ENCODE results near the gene FTSJ3.
"Not testable (repeated sequence)": the region's sequence is repeated elsewhere in the genome, so short reads cannot be mapped to it uniquely, and the experiment has no call there.

Gene FTSJ3, protein sequence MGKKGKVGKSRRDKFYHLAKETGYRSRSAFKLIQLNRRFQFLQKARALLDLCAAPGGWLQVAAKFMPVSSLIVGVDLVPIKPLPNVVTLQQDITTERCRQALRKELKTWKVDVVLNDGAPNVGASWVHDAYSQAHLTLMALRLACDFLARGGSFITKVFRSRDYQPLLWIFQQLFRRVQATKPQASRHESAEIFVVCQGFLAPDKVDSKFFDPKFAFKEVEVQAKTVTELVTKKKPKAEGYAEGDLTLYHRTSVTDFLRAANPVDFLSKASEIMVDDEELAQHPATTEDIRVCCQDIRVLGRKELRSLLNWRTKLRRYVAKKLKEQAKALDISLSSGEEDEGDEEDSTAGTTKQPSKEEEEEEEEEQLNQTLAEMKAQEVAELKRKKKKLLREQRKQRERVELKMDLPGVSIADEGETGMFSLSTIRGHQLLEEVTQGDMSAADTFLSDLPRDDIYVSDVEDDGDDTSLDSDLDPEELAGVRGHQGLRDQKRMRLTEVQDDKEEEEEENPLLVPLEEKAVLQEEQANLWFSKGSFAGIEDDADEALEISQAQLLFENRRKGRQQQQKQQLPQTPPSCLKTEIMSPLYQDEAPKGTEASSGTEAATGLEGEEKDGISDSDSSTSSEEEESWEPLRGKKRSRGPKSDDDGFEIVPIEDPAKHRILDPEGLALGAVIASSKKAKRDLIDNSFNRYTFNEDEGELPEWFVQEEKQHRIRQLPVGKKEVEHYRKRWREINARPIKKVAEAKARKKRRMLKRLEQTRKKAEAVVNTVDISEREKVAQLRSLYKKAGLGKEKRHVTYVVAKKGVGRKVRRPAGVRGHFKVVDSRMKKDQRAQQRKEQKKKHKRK

DNA sequence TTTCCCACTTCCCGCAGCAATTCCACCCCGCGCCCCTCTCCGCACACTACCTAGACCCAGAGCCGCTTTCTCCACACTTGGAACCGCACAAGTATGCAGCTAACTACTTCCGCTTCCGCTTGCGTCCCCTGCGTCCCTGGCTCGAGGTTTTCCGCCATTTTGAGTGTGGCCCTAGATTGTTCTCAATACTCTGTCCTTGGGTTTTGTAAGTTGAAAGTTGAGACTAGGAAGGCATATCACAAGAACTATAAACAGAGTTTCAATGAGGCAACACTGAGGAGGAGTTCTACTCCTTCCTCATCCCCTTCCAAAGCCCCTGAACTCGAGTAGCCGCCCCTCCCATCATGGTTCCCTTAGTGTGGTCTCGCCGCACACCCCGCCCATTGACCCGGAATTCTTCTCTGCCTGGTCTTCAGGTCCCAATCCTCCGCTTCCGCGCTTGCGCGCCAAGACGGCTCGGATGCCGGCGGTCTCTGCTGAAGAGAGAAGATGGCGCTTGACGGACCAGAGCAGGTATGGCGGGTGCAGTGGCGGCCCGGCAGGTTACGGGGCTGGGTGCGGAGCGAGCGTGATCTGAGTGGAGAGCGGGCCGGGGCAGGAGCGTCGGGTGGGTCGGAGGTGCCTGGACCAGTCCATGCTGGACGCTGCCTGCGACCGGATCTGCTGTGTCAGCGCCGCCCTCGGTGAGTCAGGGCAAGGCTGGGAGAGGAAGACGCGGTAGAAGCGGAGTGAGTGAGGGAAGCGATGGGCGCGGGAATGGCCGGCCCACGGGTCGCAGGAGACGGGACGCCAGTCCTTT lies at the start of gene FTSJ3, which contains the start of gene PSMC5:
Gene FTSJ3 (minus strand): TSS at position 662 of the 799 bp plus-strand sequence. CDS start 761 bp downstream, outside the sequence.
Gene PSMC5 (plus strand): TSS at position 430 of the 799 bp plus-strand sequence. CDS start 60 bp downstream, at position 490.
- peak; percentile 86 to 90 for DNase-seq (ENCODE audit: low read depth in 2 of 2)

DNA sequence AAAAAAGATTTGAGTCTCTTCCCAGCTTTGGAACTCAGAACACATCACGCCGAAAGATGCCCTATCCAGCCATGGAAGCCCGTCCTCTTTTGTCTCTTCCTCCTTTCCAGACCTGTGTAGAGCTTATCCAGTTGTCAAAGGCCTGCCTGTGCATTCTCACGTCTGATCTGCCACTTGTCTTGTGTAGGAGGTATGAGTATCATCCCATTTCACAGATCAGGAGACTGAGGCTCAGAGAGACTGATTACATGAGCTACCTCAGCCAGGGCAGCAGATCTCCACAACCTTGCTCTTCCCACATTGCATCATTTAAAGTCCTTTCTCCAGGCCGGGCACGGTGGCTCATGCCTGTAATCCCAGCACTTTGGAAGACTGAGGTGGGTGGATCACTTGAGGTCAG lies 47.2 kb upstream of the FTSJ3 start:
- not testable (repeated sequence) for DNase-seq (ENCODE audit: low read depth in 2 of 2)

DNA sequence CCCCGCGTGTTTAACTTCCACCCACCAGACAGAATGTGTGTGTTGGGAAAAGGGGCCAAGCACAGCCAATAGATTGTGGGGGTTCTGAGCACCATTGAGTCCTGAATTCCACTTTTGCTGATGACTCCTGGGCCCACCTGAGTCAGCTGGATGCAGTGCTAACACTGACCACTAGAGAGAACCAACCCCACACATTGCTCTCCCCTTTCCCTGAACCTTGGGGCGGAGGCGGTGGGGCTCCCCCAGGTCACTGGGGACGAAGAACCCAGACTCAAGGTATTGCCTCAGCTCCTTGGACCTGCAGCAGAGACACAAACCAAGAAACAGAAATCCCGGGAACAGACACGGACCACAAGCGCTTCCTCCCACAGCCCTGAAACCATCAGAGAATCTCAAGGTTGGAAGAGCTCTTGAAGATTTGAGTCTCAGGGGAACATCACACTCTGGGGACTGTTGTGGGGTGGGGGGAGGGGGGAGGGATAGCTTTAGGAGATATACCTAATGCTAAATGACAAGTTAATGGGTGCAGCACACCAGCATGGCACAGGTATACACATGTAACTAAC lies 46.7 kb upstream of the FTSJ3 start:
- not testable (repeated sequence) for DNase-seq (ENCODE audit: low read depth in 2 of 2)

DNA sequence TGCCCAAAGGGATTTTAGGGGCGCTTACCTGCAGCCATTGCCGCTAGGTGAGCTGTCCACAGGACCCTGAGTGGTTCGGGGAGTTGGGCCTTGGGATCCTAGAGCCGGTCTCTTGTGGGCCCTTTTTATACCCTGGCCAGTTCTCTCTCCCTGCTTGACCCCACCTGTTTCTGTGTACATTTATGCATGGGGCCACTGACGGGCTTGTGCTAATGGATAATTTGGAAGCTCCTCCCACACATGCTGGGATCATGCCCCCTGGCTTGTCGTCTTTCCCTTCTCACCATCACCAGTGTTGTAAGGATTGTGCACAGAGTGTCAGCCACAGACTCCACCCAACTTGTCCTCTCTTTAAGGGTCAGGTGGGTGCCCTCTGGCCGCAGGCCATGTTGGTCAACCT lies 46.1 kb upstream of the FTSJ3 start, which contains the start of gene CSH2:
Gene CSH2 (minus strand): TSS at position 101 of the 400 bp plus-strand sequence. CDS start 63 bp downstream, at position 38.
- DNase-seq (ENCODE audit: low read depth in 2 of 2) = not testable (repeated sequence)

DNA sequence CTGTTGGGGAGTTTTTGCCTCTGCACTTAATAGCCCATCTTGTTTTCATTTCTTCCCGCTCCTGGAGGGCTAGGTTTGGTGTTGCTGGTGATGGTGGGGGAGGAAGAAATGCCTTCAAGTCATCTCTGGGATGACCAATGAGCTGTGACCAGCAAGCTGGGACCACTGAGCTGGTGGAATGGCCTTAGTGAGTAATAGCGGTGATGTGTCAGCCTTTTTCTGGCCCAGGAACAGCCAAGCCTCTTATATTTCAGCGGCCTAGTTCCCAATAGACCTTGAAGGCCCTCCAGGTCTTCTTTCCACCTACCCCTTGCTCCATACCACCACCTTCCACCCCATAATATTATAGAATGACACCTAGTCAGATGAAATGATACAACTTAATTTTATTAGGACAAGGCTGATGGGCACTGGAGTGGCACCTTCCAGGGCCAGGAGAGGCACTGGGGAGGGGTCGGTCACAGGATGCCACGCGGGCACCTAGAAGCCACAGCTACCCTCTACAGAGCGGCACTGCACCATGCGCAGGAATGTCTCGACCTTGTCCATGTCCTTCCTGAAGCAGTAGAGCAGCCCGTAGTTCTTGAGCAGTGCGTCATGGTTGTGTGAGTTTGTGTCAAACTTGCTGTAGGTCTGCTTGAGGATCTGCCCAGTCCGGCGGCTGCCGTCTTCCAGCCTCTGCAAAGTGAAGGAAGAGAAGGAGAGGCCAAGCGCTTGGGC lies 44.3 kb upstream of the FTSJ3 start:
- DNase-seq (ENCODE audit: low read depth in 2 of 2) = not testable (repeated sequence)

DNA sequence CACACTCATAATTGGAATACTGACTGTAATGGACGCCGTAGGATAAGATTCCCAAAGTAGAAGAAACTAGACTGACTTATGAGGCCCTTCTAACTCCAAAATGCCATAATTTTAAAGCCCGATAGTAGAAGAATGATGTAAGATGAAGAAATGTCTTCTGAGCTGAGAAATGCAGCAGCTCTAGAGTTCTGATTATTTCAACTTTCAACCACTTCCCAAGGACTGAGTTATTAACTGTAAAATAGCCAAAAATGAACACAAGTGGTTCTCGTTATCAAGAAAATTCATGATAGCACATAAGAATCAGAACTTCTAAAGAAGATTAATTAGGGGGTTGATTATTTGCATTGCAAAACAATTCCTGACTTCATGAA lies 42.8 kb upstream of the FTSJ3 start:
- DNase-seq (ENCODE audit: low read depth in 2 of 2) = not testable (repeated sequence)

DNA sequence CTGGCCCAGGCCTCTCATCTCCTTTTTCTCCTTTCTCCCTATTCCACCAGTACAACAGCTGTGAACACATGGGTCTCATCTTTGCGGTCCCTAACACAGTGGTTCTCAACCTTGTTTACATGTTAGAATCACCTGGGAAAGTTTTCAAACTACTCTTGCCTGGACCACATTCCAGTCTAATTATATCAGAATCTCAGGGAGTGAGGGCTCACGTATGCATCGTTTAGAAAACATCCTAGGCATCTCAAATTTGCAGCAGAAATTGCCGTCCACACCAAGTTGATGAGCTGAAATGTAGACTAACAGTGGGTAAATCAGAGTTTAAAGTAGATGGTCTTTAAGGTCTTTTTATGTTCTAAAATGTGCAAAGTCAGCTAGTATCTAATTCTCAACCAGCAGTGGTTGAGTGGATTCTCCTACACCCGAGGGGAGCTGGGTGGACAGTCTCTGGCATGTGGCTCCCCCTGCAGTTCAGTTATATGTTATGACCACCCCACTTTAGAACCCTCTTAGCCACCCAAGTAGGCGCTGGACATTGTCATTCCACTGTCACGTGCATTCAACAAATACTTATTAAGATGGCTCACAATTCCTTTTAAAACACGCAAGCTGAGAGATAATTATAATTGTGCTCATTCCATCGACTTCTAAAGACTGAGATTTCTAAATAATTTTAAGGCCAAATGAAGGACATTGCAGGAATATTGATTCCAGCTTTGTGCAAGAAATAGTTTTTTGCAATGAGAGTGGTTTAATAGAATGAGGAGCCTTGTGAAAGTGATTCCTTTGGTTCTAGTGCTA lies 42.2 kb upstream of the FTSJ3 start:
- not testable (repeated sequence) for DNase-seq (ENCODE audit: low read depth in 2 of 2)

DNA sequence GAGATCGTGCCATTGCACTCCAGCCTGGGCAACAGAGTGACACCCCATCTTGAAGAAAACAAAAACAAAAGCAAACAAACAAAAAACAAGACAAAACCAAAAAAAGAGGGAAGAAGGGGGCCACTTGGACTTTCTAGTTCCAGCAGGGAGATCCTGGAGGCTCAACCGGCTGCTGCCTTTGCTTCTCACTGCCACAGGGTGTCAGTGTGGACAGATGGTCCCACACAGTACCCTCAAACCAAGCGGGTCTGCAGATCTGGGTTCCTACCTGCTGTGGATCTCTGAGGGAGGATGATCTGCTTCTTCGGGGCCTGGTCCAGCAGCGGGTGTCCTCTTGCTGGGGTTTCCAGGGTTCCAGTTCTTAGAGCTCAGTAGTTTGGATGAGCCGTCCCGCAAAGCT lies 39.2 kb upstream of the FTSJ3 start:
- DNase-seq (ENCODE audit: low read depth in 2 of 2) = not testable (repeated sequence)

DNA sequence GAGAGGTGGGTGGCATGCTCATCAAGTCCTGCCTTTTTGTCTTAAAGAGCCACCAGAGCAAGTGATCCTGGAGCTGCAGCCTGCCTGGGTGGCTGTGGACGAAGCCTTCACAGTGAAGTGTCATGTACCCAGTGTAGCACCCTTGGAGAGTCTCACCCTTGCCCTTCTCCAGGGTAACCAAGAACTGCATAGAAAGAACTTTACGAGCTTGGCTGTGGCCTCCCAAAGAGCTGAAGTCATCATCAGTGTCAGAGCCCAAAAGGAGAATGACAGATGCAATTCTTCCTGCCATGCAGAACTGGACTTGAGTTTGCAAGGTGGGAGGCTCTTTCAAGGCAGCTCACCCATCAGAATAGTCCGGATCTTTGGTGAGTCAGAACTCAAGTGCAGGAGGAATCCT lies 31.8 kb upstream of the FTSJ3 start:
- DNase-seq (ENCODE audit: low read depth in 2 of 2) = no peak

DNA sequence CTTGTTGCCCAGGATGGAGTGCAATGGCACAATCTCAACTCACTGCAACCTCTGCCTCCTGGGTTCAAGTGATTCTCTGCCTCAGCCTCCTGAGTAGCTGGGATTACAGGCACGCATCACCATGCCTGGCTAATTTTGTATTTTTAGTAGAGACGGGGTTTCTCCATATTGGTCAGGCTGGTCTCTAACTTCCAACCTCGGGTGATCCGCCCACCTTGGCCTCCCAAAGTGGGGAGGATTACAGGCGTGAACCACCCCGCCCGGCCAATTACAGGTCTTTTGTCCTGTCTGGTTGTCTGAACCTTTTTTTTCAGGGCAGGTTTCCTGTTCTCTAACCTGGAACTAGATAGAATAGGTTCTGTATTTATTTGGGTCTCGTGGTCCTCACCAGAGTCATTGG lies 29.0 kb upstream of the FTSJ3 start:
- not testable (repeated sequence) for DNase-seq (ENCODE audit: low read depth in 2 of 2)

DNA sequence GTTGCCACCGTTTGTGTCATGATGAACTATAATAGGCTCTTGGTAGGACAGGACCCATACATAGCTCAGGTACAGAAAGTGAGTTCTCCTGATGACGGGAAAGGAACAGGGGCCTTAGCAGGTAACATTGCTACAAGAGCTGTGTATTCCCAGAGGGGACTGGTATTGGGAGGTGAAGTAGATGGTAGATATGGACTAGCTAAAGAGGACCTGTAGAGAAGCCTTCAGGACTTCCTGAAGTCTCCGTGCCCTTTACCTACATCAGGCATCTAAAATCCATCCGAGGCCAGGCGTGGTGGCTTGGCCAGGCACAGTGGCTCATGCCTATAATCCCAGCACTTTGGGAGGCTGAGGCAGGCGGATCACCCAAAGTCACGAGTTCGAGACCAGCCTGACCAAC lies 27.7 kb upstream of the FTSJ3 start:
- no peak for DNase-seq (ENCODE audit: low read depth in 2 of 2)

DNA sequence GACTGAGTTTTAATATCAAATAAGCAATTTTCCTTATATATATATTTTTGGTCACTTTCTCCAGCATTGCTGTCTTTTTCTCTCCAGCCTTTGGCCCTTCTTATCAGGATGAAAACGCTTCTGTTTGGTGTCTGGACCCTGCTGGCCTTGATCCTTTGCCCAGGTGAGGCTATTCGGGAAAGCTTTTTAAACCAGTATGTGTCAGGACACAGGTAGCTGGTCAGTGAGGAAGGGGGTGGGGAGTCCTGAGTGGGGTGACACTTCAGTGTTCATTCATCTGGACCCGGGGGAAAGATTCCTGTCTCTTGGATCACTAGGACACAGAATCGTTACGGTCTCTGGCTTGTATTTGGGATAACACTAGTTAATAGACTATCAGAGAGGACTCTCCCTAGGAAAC lies 27.2 kb upstream of the FTSJ3 start:
- DNase-seq (ENCODE audit: low read depth in 2 of 2) = no peak

DNA sequence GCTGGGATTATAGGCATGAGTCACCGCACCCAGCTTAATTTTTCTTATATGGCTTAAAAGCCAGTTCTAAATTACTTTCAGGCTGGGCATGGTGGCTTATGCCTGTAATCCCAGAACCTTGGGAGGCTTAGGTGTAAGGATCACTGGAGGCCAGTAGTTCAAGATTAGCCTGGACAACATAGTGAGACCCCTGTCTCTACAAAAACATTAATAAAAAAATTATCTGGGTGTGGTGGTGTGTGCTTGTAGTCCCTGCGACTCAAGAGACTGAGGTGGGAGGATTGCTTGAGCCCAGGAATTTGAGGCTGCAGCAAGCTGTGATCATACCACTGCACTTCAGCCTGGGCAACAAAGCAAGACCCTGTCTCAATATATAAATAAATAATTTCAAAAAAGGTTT lies 25.8 kb upstream of the FTSJ3 start:
- DNase-seq (ENCODE audit: low read depth in 2 of 2) = no peak

DNA sequence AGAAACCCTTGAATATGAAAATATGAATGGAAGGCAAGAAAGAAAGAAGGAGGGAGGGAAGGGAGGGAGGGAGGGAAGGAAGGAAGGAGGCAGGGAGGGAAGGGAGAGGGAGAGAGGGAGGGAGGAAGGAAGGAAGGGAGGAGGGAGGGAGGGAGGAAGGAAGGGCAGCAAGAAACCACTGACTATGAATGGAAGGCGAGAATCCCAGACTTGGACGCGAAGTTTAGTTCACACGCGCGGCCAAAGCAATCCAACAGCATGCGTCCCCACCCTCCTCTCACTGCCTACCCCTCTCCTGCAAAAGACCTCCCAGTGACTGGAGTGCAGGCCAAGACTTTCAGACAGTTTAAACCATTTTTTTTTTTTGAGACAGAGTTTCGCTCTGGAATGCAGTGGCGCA lies 22.9 kb upstream of the FTSJ3 start:
- no peak for DNase-seq (ENCODE audit: low read depth in 2 of 2)

DNA sequence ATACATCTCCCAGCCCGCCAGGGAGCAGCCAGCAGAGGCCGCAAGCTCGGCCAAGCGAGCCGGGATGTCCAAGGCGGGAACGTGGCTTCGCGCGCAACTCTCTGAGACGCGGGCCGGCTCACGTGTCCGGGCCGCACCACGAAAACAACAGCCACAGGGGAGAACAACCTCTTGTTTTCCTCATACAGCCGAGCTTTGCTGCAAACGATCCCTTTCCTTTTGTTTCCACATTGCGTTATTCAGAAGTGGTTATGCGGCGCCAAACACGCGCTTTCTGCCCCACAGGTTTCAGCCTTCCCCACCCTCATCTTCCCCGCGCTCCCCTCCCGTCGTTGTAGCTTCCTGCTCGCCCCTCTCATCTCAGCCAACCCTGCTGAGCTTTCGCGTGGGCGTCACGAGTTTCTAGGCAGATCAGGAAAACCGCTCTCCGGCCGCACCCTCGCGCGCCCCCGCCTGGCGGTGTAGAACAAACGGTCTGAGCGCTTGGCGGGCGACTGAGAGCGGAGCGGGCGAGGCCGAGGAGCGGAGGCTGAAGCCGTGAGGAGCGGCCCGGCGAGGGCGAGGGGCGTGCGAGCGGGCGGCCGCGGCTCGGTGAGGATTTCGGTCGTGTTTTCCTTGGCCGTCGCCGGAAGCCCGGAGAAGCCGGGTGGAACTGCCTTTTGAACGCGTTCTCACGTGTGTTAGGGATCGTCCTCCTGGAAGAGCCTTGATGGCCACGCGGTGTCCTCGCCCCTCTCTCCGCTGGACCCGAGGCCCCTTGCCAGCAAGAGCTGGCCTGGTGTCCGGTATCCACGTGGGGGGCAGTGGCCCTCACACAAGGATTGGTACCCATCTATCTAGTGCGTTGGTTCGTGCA lies 21.6 kb upstream of the FTSJ3 start:
- DNase-seq (ENCODE audit: low read depth in 2 of 2) = peak; percentile 96 to 97

DNA sequence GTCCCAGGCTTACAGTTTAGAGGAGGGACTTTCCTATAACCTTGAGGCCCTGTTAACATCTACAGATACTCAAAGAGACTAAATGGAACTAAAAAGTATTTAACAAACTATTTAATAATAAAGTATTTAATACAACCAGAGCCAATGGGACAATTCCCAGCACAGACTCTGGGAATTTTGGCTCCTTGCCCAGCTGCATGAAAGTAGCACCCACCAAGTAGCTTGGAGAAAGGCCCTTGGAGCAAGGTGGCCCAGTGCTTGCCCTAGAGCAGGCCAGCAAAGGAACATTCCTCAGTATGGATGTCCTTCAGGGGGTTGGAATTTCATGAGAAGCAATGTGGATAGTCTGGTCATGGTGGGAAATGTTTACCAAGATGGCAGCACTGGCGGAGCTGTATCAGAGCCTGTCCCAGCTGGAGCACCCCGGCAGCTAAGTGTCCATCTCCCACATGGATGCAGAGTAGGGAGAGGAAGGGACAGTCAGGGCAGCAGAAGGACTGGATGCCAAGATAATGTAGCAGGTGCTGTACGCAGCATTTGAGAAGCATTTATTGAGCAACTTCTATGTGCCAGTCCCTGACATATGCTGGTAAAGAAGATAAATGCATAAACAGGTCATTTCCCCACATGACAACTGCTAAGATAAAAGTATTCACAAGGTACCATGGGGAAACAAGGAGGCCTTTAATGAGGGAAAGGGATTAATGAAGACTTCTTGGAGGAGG lies 20.2 kb upstream of the FTSJ3 start:
- no peak for DNase-seq (ENCODE audit: low read depth in 2 of 2)

DNA sequence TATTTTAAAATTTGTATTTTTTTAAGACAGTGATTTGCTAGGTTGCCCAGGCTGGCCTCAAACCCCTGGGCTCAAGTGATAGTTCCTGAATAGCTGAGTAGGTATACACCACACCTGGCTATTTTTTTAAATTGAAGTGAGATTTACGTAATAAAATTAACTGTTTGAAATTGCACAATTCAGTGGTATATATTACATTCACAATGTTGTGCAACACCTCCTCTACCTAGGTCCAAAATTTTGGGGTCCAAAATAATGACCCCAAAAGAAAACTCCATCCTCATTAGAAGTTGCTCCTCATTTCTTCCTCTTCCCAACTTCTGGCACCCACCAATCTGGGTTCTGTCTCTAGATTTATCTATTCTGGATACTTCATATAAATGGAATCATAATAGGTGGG lies 18.0 kb upstream of the FTSJ3 start:
- no peak for DNase-seq (ENCODE audit: low read depth in 2 of 2)
